Esophagus squamous epithelium (tissue), 4 donors: ENCODE measurements around the gene SORD.

Experiments
- POLR2A ChIP-seq, 4 donors: fragments of 450-650 bp; IDR thresholded peaks; one replicate each; pipeline ENCODE4 v1.6.1; 2017; ENCODE audit warnings: antibody characterized with exemption in 4 of 4, mild to moderate bottlenecking in 4 of 4, moderate library complexity in 3 of 4
- TF ChIP-seq, protein P1 (sequence below), 6 experiments: fragments of 450-650 bp in 4 of 6; fragments of 200-600 bp in 2 of 6; sonication (generic) in 2 of 6; IDR thresholded peaks; one replicate each; pipeline ENCODE4 v1.5.1; 2016 to 2019; ENCODE audit warnings: antibody characterized with exemption in 6 of 6, mild to moderate bottlenecking in 4 of 6, moderate library complexity in 4 of 6

DNA sequence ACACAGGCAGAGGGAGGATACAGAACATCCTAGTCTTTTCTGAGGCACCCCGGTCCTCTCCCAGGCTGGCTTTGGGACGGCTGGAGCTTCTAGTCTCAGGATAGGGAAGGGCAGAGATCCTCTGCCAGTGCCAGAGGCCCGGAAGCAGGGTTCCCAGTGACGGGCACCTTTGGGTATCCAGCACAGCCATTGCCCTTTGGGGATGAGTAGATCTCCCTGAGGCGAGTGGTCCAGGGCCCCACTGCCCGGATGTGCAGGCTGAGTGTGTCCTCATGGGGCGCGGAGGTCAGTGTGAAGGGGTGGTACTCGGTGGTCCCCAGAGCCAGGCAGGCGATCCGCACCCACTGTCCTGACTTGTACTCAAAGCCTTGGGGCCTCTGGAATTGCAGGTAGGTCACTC is 72.7 kb downstream of the SORD start:
- TF ChIP-seq POLR2A (IDR thresholded peaks at IDR 0.05) = no peak
- TF ChIP-seq, protein P1, sequence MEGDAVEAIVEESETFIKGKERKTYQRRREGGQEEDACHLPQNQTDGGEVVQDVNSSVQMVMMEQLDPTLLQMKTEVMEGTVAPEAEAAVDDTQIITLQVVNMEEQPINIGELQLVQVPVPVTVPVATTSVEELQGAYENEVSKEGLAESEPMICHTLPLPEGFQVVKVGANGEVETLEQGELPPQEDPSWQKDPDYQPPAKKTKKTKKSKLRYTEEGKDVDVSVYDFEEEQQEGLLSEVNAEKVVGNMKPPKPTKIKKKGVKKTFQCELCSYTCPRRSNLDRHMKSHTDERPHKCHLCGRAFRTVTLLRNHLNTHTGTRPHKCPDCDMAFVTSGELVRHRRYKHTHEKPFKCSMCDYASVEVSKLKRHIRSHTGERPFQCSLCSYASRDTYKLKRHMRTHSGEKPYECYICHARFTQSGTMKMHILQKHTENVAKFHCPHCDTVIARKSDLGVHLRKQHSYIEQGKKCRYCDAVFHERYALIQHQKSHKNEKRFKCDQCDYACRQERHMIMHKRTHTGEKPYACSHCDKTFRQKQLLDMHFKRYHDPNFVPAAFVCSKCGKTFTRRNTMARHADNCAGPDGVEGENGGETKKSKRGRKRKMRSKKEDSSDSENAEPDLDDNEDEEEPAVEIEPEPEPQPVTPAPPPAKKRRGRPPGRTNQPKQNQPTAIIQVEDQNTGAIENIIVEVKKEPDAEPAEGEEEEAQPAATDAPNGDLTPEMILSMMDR (IDR thresholded peaks at IDR 0.05) = no peak
